T-helper 1 cell treated with Interleukin-12 subunit alpha and Interleukin-12 subunit beta and Interleukin-4 antibody, amounts not matched to agents 30 μg/mL and 1 μg/mL, for 36 hours (primary cell): ENCODE data around the gene GPSM3.

Source experiments
- H3K27ac Mint-ChIP-seq: one replicate; pipeline ENCODE4 v1.8.0; 2021; ENCODE audit warnings: mild to moderate bottlenecking, mixed read lengths
- H3K27me3 Mint-ChIP-seq: one replicate; pipeline ENCODE4 v1.8.0; 2021; ENCODE audit warnings: low read depth, mixed read lengths
- H3K36me3 Mint-ChIP-seq: one replicate; pipeline ENCODE4 v1.8.0; 2021; ENCODE audit warnings: low read depth, mixed read lengths
- H3K4me1 Mint-ChIP-seq: one replicate; pipeline ENCODE4 v1.8.0; 2021; ENCODE audit warnings: low read depth, mixed read lengths
- H3K4me3 Mint-ChIP-seq: one replicate; pipeline ENCODE4 v1.8.0; 2021; ENCODE audit warnings: mild to moderate bottlenecking, moderate library complexity, mixed read lengths
- H3K9me3 Mint-ChIP-seq: one replicate; pipeline ENCODE4 v1.8.0; 2021; ENCODE audit warnings: mixed read lengths

Gene GPSM3

DNA sequence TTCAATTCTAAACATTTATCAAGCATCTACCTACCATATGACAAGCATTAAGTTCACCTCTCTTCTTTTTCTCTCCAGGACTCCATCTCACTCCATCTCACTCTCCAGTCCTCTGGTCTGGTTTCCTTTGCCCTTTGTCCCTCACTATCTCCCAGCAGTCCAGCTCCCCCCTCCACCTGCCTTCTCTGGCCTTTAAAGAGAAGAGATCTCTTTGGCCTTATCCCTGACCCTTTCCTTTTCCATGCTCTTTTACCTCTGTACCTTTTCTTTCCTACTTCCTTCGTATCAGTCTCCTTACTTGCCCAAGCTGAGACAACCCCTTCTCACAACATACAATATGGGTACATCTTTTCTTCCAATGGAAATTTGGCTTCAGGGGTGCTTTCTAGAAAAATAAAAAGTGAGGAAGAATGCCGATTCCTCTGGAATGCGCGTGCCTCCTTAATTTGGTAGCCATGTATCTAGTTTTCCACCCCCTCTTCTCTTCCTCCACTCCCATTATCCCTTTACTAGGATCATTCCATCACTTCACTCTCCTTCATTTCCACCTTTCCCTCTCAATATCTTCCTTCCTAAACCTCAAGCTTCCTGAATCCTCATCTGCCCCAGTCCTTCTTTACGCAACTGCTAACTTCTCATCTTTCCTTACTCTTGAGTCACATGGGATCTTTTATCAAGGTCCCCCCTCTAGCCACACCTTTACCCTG is 15.8 kb downstream of the GPSM3 start:
- H3K4me3 Mint-ChIP-seq = peak overlapping the region; percentile 99
- H3K27me3 Mint-ChIP-seq = no peaks in the 10 kb centered on the region
- no peaks in the 10 kb centered on the region for H3K9me3 Mint-ChIP-seq
- H3K36me3 Mint-ChIP-seq = peaks cover 20% of the 10 kb centered on the region
- H3K4me1 Mint-ChIP-seq = peaks cover 61% of the 10 kb centered on the region
- H3K27ac Mint-ChIP-seq = peak overlapping the region; percentile 99

DNA sequence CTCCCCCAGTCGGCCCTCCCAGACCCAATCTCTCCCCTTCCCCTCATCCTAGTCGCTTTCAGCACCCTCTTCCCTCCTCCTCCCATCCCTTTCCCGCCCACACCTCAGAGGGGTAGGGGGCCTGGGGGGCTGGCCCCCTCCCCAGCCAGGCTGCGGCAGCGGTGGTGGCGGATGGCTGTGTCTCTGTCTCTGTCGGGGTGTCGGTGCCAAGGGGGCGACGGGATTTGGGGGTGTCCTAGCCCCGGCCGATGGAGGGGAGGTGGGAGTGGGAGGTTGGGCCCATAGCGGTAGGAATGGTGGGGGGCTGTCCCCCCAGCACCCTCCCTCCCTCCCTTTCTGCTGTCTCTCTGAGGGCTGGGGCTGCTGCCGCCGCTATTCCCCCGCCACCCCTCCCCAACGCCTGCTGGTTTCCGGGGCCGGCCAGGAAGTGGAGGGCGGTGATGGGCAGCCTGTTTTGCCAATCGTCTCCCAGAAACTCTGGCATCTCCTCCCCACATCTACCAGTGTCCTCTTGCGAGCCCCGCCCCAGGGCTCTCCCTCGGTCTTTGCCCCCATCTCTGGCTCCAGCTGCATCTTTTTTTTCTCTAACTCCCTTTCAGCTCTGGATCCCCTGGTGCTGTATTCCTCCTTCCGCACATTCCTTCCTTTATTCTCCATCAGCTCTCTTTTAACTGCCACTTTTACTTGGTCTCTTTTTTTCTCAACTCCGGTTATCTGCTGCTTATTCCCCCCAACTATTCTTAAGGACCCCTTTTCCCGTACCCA is 16.6 kb downstream of the GPSM3 start, which contains the start of gene AGPAT1:
TSS of gene AGPAT1 (minus strand) at position 374 of the 765 bp plus-strand sequence. CDS start 4,588 bp downstream, outside the sequence.
- Mint-ChIP-seq H3K36me3 (peaks cover 19% of the 10 kb centered on the region), H3K9me3 (no peaks in the 10 kb centered on the region), H3K27me3 (no peaks in the 10 kb centered on the region), H3K4me3 (peak within 1 kb of the TSS; percentile 99), H3K4me1 (peaks cover 65% of the 10 kb centered on the region), H3K27ac (peak within 1 kb of the TSS; percentile 99)

DNA sequence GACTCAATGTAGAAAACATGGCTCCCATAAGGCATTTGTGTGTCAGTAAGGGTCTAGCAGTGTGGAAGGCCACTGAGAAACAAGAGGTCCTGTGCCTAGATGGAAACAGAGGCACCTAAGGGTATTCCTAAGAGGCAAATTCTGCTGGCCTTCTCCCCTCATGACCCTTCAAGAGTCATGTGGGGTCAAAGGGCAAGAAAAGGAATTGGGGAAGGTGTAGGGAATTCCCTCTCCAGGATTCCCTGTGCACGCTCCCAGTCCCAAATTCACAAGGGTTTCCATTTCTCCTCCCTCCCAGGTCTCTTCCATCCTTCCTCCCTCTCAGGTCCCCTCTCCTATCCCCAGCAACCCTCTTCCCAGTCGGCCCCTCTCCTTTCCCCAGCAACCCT is 17.1 kb downstream of the GPSM3 start:
- peaks cover 59% of the 10 kb centered on the region for H3K4me1 Mint-ChIP-seq
- peak overlapping the region; percentile 76 for H3K27ac Mint-ChIP-seq
- H3K4me3 Mint-ChIP-seq = peak overlapping the region; percentile 99
- no peaks in the 10 kb centered on the region for H3K27me3 Mint-ChIP-seq
- peaks cover 18% of the 10 kb centered on the region for H3K36me3 Mint-ChIP-seq
- no peaks in the 10 kb centered on the region for H3K9me3 Mint-ChIP-seq

GRCh38 chr6:32174416-32174815 is 18.0 kb downstream of the GPSM3 start:
- peak overlapping the region; percentile 99 for H3K4me3 Mint-ChIP-seq
- H3K4me1 Mint-ChIP-seq = peaks cover 56% of the 10 kb centered on the region
- no peak overlapping the region for H3K27ac Mint-ChIP-seq
- no peaks in the 10 kb centered on the region for H3K9me3 Mint-ChIP-seq
- peaks cover 19% of the 10 kb centered on the region for H3K36me3 Mint-ChIP-seq
- H3K27me3 Mint-ChIP-seq = no peaks in the 10 kb centered on the region

GRCh38 chr6:32173051-32173727 is 19.3 kb downstream of the GPSM3 start:
- Mint-ChIP-seq H3K36me3 (peaks cover 21% of the 10 kb centered on the region), H3K4me3 (no peak overlapping the region), H3K27me3 (no peaks in the 10 kb centered on the region), H3K4me1 (peaks cover 47% of the 10 kb centered on the region), H3K9me3 (no peaks in the 10 kb centered on the region), H3K27ac (no peak overlapping the region)

- no peaks in the 10 kb centered on the region for H3K9me3 Mint-ChIP-seq
- no peak overlapping the region for H3K4me3 Mint-ChIP-seq
- peaks cover 23% of the 10 kb centered on the region for H3K36me3 Mint-ChIP-seq
- peaks cover 32% of the 10 kb centered on the region for H3K4me1 Mint-ChIP-seq
- no peak overlapping the region for H3K27ac Mint-ChIP-seq
- H3K27me3 Mint-ChIP-seq = no peaks in the 10 kb centered on the region
These were observed 21.2 kb downstream of the GPSM3 start for GRCh38 chr6:32171234-32171633.

DNA sequence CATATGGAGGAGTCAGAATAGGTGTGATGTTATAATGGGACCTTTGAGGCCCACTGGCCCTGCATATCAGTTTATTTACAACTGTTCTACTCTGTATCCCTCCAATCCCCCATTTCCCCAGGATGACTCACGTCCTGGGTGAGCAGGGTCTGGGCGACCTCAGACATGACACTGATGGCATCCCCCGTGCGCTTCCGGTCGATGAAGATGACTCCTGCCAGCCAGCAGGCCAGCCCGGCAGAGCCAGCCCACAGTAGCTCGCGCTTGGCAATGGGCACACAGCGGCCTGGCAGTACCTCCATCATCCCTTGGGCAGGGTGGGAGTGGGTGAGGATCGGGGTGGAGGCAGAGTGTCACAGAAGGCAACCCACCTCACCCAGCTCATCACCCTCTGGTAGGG is 22.1 kb downstream of the GPSM3 start:
- Mint-ChIP-seq H3K9me3 (no peaks in the 10 kb centered on the region), H3K36me3 (peaks cover 26% of the 10 kb centered on the region), H3K27ac (no peak overlapping the region), H3K4me3 (no peak overlapping the region), H3K27me3 (no peaks in the 10 kb centered on the region), H3K4me1 (peaks cover 29% of the 10 kb centered on the region)

DNA sequence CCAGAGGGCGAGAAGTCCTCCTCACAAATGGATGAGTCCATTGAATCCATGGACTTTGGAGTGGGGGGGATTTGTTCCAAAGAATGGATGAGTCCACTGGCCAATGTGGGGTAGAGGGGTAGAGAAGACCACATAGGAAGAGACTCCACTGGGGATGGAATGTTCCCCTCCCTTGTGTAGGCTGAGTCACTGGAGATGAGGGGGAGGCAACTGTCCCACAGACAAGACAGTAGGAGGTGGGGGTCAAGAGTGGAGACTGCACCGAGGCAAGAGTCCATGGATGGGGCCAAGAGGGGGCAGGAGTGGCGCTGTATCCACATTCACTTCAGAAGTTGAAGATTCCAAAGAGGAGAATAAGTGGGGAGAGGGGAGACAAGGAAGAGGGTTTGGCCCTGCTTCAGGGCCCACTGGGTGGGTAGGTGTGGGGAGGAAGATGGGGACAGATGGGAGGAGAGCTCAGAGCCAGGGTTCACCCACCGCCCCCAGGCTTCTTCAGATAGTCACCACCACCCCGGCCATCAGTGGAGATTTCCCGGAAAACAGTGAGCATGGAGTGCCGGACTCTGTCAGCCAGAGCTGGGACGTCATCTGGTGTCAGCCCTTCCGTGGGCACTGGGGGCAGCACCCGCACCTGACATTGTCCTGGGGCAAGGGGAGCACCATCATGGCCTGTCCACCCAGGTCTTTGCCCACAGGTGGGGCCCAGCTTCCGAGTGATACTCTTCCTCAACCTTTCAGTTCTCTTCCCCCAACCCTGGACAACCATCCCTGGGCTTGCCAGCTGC is 23.4 kb downstream of the GPSM3 start:
- Mint-ChIP-seq H3K27ac (no peak overlapping the region), H3K27me3 (no peaks in the 10 kb centered on the region), H3K36me3 (peaks cover 27% of the 10 kb centered on the region)

DNA sequence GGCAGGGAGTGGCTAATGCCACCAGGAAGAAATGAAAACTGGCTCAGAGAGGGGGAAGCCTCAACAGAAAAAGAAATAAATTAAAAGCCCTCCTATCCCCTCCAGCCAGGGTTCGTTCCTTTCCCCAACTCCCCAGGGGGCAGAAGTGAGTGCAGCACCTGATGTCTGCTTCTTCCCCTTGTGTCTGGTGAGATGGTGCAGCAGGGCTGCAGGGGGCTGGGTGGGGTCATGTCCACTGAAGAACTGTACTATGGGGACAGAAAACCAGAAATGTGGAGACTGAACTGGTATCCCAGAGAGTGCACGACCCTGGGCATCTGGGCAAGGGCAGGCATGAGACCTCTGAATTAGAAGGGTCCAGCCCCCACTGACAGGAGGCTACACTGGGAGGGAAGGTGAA is 24.1 kb downstream of the GPSM3 start:
- Mint-ChIP-seq H3K27ac (no peak overlapping the region), H3K36me3 (peaks cover 25% of the 10 kb centered on the region), H3K27me3 (no peaks in the 10 kb centered on the region), H3K4me1 (peaks cover 12% of the 10 kb centered on the region), H3K4me3 (no peak overlapping the region), H3K9me3 (no peaks in the 10 kb centered on the region)

More for the DNA sequence above, 23.4 kb downstream of the GPSM3 start:
- H3K4me1 Mint-ChIP-seq = peaks cover 19% of the 10 kb centered on the region
- no peaks in the 10 kb centered on the region for H3K9me3 Mint-ChIP-seq
- H3K4me3 Mint-ChIP-seq = no peak overlapping the region

GRCh38 chr6:32167761-32168262 is 24.6 kb downstream of the GPSM3 start:
- Mint-ChIP-seq H3K27me3 (no peaks in the 10 kb centered on the region), H3K9me3 (no peaks in the 10 kb centered on the region), H3K27ac (no peak overlapping the region), H3K4me1 (peaks cover 7% of the 10 kb centered on the region), H3K4me3 (no peak overlapping the region), H3K36me3 (peaks cover 25% of the 10 kb centered on the region)

GRCh38 chr6:32167154-32167760 is 25.2 kb downstream of the GPSM3 start:
- Mint-ChIP-seq H3K27ac (no peak overlapping the region), H3K9me3 (no peaks in the 10 kb centered on the region), H3K4me1 (peaks cover 4% of the 10 kb centered on the region), H3K36me3 (peaks cover 25% of the 10 kb centered on the region), H3K27me3 (no peaks in the 10 kb centered on the region), H3K4me3 (no peak overlapping the region)

GRCh38 chr6:32166411-32167061 is 25.9 kb downstream of the GPSM3 start:
- H3K27ac Mint-ChIP-seq = no peak overlapping the region
- H3K4me3 Mint-ChIP-seq = no peak overlapping the region
- H3K27me3 Mint-ChIP-seq = no peaks in the 10 kb centered on the region
- peaks cover 25% of the 10 kb centered on the region for H3K36me3 Mint-ChIP-seq
- no peaks in the 10 kb centered on the region for H3K9me3 Mint-ChIP-seq
- H3K4me1 Mint-ChIP-seq = peaks cover 4% of the 10 kb centered on the region

DNA sequence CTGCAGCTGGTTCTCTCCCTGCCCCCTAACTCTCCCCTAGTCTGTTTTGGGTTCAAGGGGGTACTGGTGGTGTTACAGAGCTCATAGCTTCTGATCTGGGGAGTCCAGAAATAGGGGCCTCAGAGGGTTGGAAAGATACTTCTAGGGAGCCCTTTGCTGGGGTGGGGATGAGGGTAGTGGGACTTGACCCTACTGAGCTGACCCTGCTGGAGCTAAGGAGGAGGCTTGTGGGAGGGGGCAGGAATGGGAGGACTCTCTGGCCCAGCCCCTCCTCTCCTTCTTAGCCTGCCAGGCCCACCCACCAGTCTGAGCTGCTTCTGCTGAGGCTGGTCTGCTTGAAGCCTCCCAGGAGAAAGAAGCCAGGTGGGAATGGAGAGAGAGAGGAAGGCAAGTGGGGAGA is 28.1 kb downstream of the GPSM3 start, which contains the start of gene EGFL8:
TSS of gene EGFL8 (plus strand) at position 301 of the 400 bp plus-strand sequence. CDS start 1,571 bp downstream, outside the sequence.
- no peaks in the 10 kb centered on the region for H3K9me3 Mint-ChIP-seq
- no peaks in the 10 kb centered on the region for H3K4me1 Mint-ChIP-seq
- H3K27me3 Mint-ChIP-seq = no peaks in the 10 kb centered on the region
- no peak within 1 kb of the TSS for H3K27ac Mint-ChIP-seq
- peaks cover 11% of the 10 kb centered on the region for H3K36me3 Mint-ChIP-seq
- H3K4me3 Mint-ChIP-seq = no peak within 1 kb of the TSS
